Karpas-422 (cell line): ENCODE results near the gene ACRBP. TPM values are rescaled to one million over a fixed set of nuclear protein-coding genes. Genes with fewer than 3 reads are reported as not detected.
A peak's percentile ranks its signal among the peaks of the same experiment; 100 is the strongest.

ENCODE experiments used
- DNase-seq: peaks from one replicate; pipeline ENCODE4 v3.0.0-alpha.2; 2015
- H2AFZ ChIP-seq: fragments of 200-600 bp; sonication (generic); 2 replicates; pipeline ENCODE4 v1.6.1; 2014; ENCODE audit warnings: antibody characterized with exemption, low read length, mixed read lengths
- H3K27ac ChIP-seq: fragments of 200-600 bp; sonication (generic); 2 replicates; pipeline ENCODE4 v1.5.1; 2014; ENCODE audit warnings: mild to moderate bottlenecking, low read length, moderate library complexity
- H3K27me3 ChIP-seq: fragments of 200-600 bp; sonication (generic); 2 replicates; pipeline ENCODE4 v1.6.1; 2014; ENCODE audit warnings: low read length, mixed read lengths
- H3K36me3 ChIP-seq: fragments of 200-600 bp; sonication (generic); 2 replicates; pipeline ENCODE4 v1.6.1; 2014; ENCODE audit warnings: low read length, mixed read lengths; ENCODE audit not compliant: insufficient read depth
- H3K4me1 ChIP-seq: fragments of 200-600 bp; sonication (generic); 2 replicates; pipeline ENCODE4 v1.6.1; 2014; ENCODE audit warnings: mild to moderate bottlenecking, low read length, mixed read lengths
- H3K4me2 ChIP-seq: fragments of 200-600 bp; sonication (generic); 2 replicates; pipeline ENCODE4 v1.6.1; 2014; ENCODE audit warnings: low read length, low read depth, mild to moderate bottlenecking; ENCODE audit not compliant: poor library complexity, severe bottlenecking
- H3K4me3 ChIP-seq: fragments of 200-600 bp; sonication (generic); 2 replicates; pipeline ENCODE4 v1.5.1; 2014; ENCODE audit warnings: mild to moderate bottlenecking, antibody characterized with exemption, low read length, mixed read lengths
- H3K79me2 ChIP-seq: fragments of 200-600 bp; sonication (generic); 2 replicates; pipeline ENCODE4 v1.6.1; 2014; ENCODE audit warnings: mild to moderate bottlenecking, low read length, mixed read lengths
- H3K9ac ChIP-seq: fragments of 200-600 bp; sonication (generic); 2 replicates; pipeline ENCODE4 v1.6.0; 2014; ENCODE audit warnings: low read length
- H3K9me2 ChIP-seq: fragments of 200-600 bp; sonication (generic), shearing (Covaris generic); replicated peaks from 2 replicates; pipeline ENCODE4 v1.6.0; 2014; ENCODE audit warnings: mild to moderate bottlenecking, low read length, moderate library complexity; ENCODE audit not compliant: insufficient read depth
- H3K9me3 ChIP-seq: fragments of 300-700, 200-600 bp; sonication (generic); 2 replicates; pipeline ENCODE4 v1.6.1; 2014; ENCODE audit warnings: low read length, mixed read lengths
- H4K20me1 ChIP-seq: fragments of 200-600 bp; sonication (generic); 2 replicates; pipeline ENCODE4 v1.6.1; 2014; ENCODE audit warnings: mild to moderate bottlenecking, antibody characterized with exemption, low read length, low read depth; ENCODE audit not compliant: insufficient read depth
- total RNA-seq: library from RNA; depleted of rRNA; stranded (reverse); fragments of >200 nt; shearing (Covaris generic); gene quantifications from 2 replicates; pipeline ENCODE4 v1.2.3, GENCODE V29; 2014; ENCODE audit warnings: low replicate concordance

The ACRBP gene
- total RNA-seq, 1 experiment from 2014 or later: 4.2 TPM

- peak within 1 kb of the TSS; percentile 81 for H3K4me3 ChIP-seq
- peak within 1 kb of the TSS; percentile 83 for H3K4me2 ChIP-seq
Observed at GRCh38 chr12:6662906-6663742, 15.9 kb upstream of the ACRBP start, which contains the start of gene ING4. Gene ING4 (minus strand): TSS chr12:6663119. CDS start chr12:6663101, 18 bp downstream.

GRCh38 chr12:6662602-6662905 is 15.3 kb upstream of the ACRBP start:
- H3K27me3 ChIP-seq: no peaks in the 10 kb centered on the region
- peaks cover 16% of the 10 kb centered on the region for H3K79me2 ChIP-seq
- H3K9me2 ChIP-seq: no peaks in the 10 kb centered on the region
- DNase-seq: no peak
- H4K20me1 ChIP-seq: no peaks in the 10 kb centered on the region
- H3K4me2 ChIP-seq: peak overlapping the region; percentile 83
- peaks cover 5% of the 10 kb centered on the region; the same call in 1 of the 2 replicates for H3K36me3 ChIP-seq
- H3K4me1 ChIP-seq: peaks cover 14% of the 10 kb centered on the region
- H3K9me3 ChIP-seq: no peaks in the 10 kb centered on the region
- H3K4me3 ChIP-seq: peak overlapping the region; percentile 81
- peak overlapping the region; percentile 76 for H3K9ac ChIP-seq
- H3K27ac ChIP-seq: no peak overlapping the region
- no peak overlapping the region for H2AFZ ChIP-seq

More at GRCh38 chr12:6662906-6663742, 15.9 kb upstream of the ACRBP start, which contains the start of gene ING4:
- Histone ChIP-seq H3K9me3 (no peaks in the 10 kb centered on the region), H4K20me1 (no peaks in the 10 kb centered on the region), H3K36me3 (peaks cover 8% of the 10 kb centered on the region; the same call in 1 of the 2 replicates), H2AFZ (peak within 1 kb of the TSS; percentile 89; the same call in 1 of the 2 replicates), H3K9me2 (no peaks in the 10 kb centered on the region), H3K27me3 (no peaks in the 10 kb centered on the region), H3K79me2 (peaks cover 16% of the 10 kb centered on the region), H3K27ac (peak within 1 kb of the TSS; percentile 12; the same call in 1 of the 2 replicates), H3K4me1 (peaks cover 14% of the 10 kb centered on the region), H3K9ac (peak within 1 kb of the TSS; percentile 76)
- peak; percentile 100 for DNase-seq

GRCh38 chr12:6653987-6654386 is 6.8 kb upstream of the ACRBP start:
- peaks cover 11% of the 10 kb centered on the region; the same call in 1 of the 2 replicates for H3K36me3 ChIP-seq
- H3K9me2 ChIP-seq: no peaks in the 10 kb centered on the region
- DNase-seq: no peak
- no peak overlapping the region for H3K4me3 ChIP-seq
- 0 out of 2 replicates have a peak, but pooled peaks cover 3% of the 10 kb centered on the region for H3K4me1 ChIP-seq
- no peak overlapping the region for H3K4me2 ChIP-seq
- no peak overlapping the region for H3K9ac ChIP-seq
- no peaks in the 10 kb centered on the region for H3K79me2 ChIP-seq
- H3K27me3 ChIP-seq: no peaks in the 10 kb centered on the region
- no peak overlapping the region for H3K27ac ChIP-seq
- H4K20me1 ChIP-seq: no peaks in the 10 kb centered on the region
- no peak overlapping the region for H2AFZ ChIP-seq
- no peaks in the 10 kb centered on the region for H3K9me3 ChIP-seq

DNA sequence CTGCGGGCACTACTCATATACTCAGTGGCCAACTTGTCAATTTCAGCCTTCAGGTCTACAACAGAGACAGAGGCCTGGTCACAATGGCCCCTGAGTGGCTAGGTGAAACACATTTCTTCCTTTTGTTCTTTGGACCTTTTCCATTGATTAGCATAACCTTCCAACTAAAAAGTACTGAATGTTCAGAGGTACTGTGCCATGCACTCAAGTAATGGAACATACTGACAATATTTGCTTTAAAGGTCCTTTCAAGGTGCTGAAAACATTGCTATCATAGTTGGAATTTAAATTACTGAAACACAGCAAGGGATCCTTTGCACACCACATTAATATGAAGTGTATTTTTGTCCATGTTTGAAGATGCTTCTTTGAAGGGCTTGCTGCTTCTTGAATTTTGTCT is 6.1 kb upstream of the ACRBP start:
- Histone ChIP-seq H3K4me2 (no peak overlapping the region), H3K4me1 (0 out of 2 replicates have a peak, but pooled peaks cover 3% of the 10 kb centered on the region), H3K36me3 (peaks cover 11% of the 10 kb centered on the region; the same call in 1 of the 2 replicates), H3K79me2 (no peaks in the 10 kb centered on the region), H3K27ac (no peak overlapping the region), H3K4me3 (no peak overlapping the region), H2AFZ (no peak overlapping the region), H3K9ac (no peak overlapping the region), H3K27me3 (no peaks in the 10 kb centered on the region), H3K9me2 (no peaks in the 10 kb centered on the region), H3K9me3 (no peaks in the 10 kb centered on the region), H4K20me1 (no peaks in the 10 kb centered on the region)
- DNase-seq: no peak

DNA sequence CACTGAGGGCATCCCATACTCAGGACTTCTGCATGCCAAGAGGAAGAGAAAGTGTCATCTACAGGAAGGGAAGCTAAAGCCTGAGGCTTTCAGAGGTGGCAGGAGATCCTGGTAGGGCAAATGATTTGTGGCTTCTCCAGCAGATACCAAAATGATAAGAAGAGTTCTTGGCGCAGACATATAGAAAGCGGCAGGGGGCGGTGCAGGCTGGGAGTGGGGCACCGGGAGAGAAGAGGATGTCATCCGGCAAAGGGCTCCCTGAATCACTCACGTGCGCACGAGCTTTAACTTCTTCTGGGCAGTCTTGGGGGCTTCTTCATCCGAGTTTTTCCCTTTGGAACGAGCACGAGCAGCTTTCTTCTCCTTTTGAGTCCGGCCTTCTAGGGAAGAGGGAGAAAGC is 5.2 kb upstream of the ACRBP start:
- no peak for DNase-seq
- no peak overlapping the region for H2AFZ ChIP-seq
- no peaks in the 10 kb centered on the region for H3K9me3 ChIP-seq
- no peak overlapping the region for H3K27ac ChIP-seq
- no peak overlapping the region for H3K4me2 ChIP-seq
- no peak overlapping the region for H3K4me3 ChIP-seq
- no peaks in the 10 kb centered on the region for H3K9me2 ChIP-seq
- no peaks in the 10 kb centered on the region for H4K20me1 ChIP-seq
- H3K27me3 ChIP-seq: no peaks in the 10 kb centered on the region
- peaks cover 11% of the 10 kb centered on the region; the same call in 1 of the 2 replicates for H3K36me3 ChIP-seq
- no peak overlapping the region for H3K9ac ChIP-seq
- H3K79me2 ChIP-seq: no peaks in the 10 kb centered on the region
- 0 out of 2 replicates have a peak, but pooled peaks cover 3% of the 10 kb centered on the region for H3K4me1 ChIP-seq

GRCh38 chr12:6650832-6651231 is 3.6 kb upstream of the ACRBP start:
- no peaks in the 10 kb centered on the region for H3K27me3 ChIP-seq
- H3K9me2 ChIP-seq: no peaks in the 10 kb centered on the region
- no peak for DNase-seq
- H3K9me3 ChIP-seq: no peaks in the 10 kb centered on the region
- no peaks in the 10 kb centered on the region for H4K20me1 ChIP-seq
- H3K9ac ChIP-seq: no peak overlapping the region
- H3K27ac ChIP-seq: no peak overlapping the region
- H3K4me3 ChIP-seq: no peak overlapping the region
- no peak overlapping the region for H2AFZ ChIP-seq
- H3K79me2 ChIP-seq: no peaks in the 10 kb centered on the region
- H3K4me1 ChIP-seq: no peaks in the 10 kb centered on the region
- peaks cover 9% of the 10 kb centered on the region; the same call in 1 of the 2 replicates for H3K36me3 ChIP-seq
- H3K4me2 ChIP-seq: no peak overlapping the region

- Histone ChIP-seq H4K20me1 (no peaks in the 10 kb centered on the region), H3K4me1 (peaks cover 2% of the 10 kb centered on the region; the same call in 1 of the 2 replicates), H3K9me2 (no peaks in the 10 kb centered on the region), H3K27me3 (no peaks in the 10 kb centered on the region), H3K36me3 (peaks cover 9% of the 10 kb centered on the region; the same call in 1 of the 2 replicates), H3K4me3 (no peak overlapping the region), H3K9ac (no peak overlapping the region), H3K4me2 (no peak overlapping the region), H3K9me3 (no peaks in the 10 kb centered on the region), H3K27ac (no peak overlapping the region), H2AFZ (no peak overlapping the region), H3K79me2 (no peaks in the 10 kb centered on the region)
- no peak for DNase-seq
Observed at GRCh38 chr12:6646276-6647082, 753 bp downstream of the ACRBP start.

GRCh38 chr12:6644903-6645302 is 2.3 kb downstream of the ACRBP start:
- no peak overlapping the region for H3K9ac ChIP-seq
- H3K36me3 ChIP-seq: peaks cover 9% of the 10 kb centered on the region; the same call in 1 of the 2 replicates
- no peak overlapping the region for H3K27ac ChIP-seq
- no peak overlapping the region for H3K4me3 ChIP-seq
- H2AFZ ChIP-seq: no peak overlapping the region
- peaks cover 2% of the 10 kb centered on the region; the same call in 1 of the 2 replicates for H3K4me1 ChIP-seq
- no peak overlapping the region for H3K4me2 ChIP-seq
- no peaks in the 10 kb centered on the region for H4K20me1 ChIP-seq
- DNase-seq: no peak
- H3K79me2 ChIP-seq: no peaks in the 10 kb centered on the region
- no peaks in the 10 kb centered on the region for H3K9me3 ChIP-seq
- no peaks in the 10 kb centered on the region for H3K27me3 ChIP-seq
- H3K9me2 ChIP-seq: no peaks in the 10 kb centered on the region
